Hepatocyte (in vitro differentiated cells): Measurements from ENCODE around the gene NT5C. TPM values are rescaled to one million over a fixed set of nuclear protein-coding genes. Genes with fewer than 3 reads are reported as not detected.

ENCODE experiments used
- DNase-seq: peaks from one replicate; pipeline ENCODE4 v3.0.0-alpha.2; 2016; ENCODE audit warnings: low spot score
- H2AFZ ChIP-seq: fragments of 200-600 bp; sonication (generic); 2 replicates; pipeline ENCODE4 v1.6.0; 2016; ENCODE audit warnings: antibody characterized with exemption, mild to moderate bottlenecking
- H3K27ac ChIP-seq: fragments of 200-600 bp; sonication (generic); 2 replicates; pipeline ENCODE4 v1.5.1; 2016; ENCODE audit warnings: mild to moderate bottlenecking
- H3K27me3 ChIP-seq: fragments of 200-600 bp; sonication (generic); 2 replicates; pipeline ENCODE4 v1.6.1; 2016
- H3K36me3 ChIP-seq: fragments of 200-600 bp; sonication (generic); replicated peaks from 2 replicates; pipeline ENCODE4 v1.5.1; 2016; ENCODE audit warnings: low read depth; ENCODE audit not compliant: insufficient read depth
- H3K4me1 ChIP-seq: fragments of 200-600 bp; sonication (generic); 2 replicates; pipeline ENCODE4 v1.5.1; 2016; ENCODE audit warnings: mild to moderate bottlenecking, moderate library complexity; ENCODE audit not compliant: insufficient read depth
- H3K4me2 ChIP-seq: fragments of 200-600 bp; sonication (generic); 2 replicates; pipeline ENCODE4 v1.6.0; 2016
- H3K4me3 ChIP-seq: fragments of 200-600 bp; sonication (generic); 2 replicates; pipeline ENCODE4 v1.5.1; 2016; ENCODE audit warnings: mild to moderate bottlenecking
- H3K79me2 ChIP-seq: fragments of 200-600 bp; sonication (generic); 2 replicates; pipeline ENCODE4 v1.6.0; 2017; ENCODE audit warnings: mild to moderate bottlenecking
- H3K9me2 ChIP-seq: fragments of 200-600 bp; sonication (generic); replicated peaks from 2 replicates; pipeline ENCODE4 v1.6.0; 2017; ENCODE audit warnings: mild to moderate bottlenecking; ENCODE audit not compliant: insufficient read depth
- H3K9me3 ChIP-seq: fragments of 200-600 bp; sonication (generic); 2 replicates; pipeline ENCODE4 v1.5.1; 2016; ENCODE audit warnings: low read depth, mild to moderate bottlenecking
- H4K20me1 ChIP-seq: fragments of 200-600 bp; sonication (generic); 2 replicates; pipeline ENCODE4 v1.6.0; 2016; ENCODE audit warnings: mild to moderate bottlenecking; ENCODE audit not compliant: insufficient read depth, poor library complexity, severe bottlenecking
- CTCF ChIP-seq: fragments of 200-600 bp; sonication (generic); IDR thresholded peaks from 2 replicates; pipeline ENCODE4 v1.5.1; 2016; ENCODE audit warnings: antibody characterized with exemption, mild to moderate bottlenecking; ENCODE audit not compliant: poor library complexity
- EZH2 ChIP-seq: fragments of 200-600 bp; sonication (generic); IDR thresholded peaks from 2 replicates; pipeline ENCODE4 v1.6.1; 2016; ENCODE audit warnings: antibody characterized with exemption, mild to moderate bottlenecking, borderline replicate concordance
- EZH2phosphoT487 ChIP-seq: fragments of 200-600 bp; sonication (generic); IDR thresholded peaks from one replicate; pipeline ENCODE4 v1.6.1; 2018; ENCODE audit warnings: antibody characterized with exemption, mild to moderate bottlenecking, low read depth, moderate library complexity; ENCODE audit not compliant: unreplicated experiment, severe bottlenecking
- WGBS: methylation state at CpG from one replicate; pipeline ENCODE4 v1.1.6; 2016; ENCODE audit warnings: low lambda C conversion rate; ENCODE audit errors: missing lambda C conversion rate; 5-methylcytosine and 5-hydroxymethylcytosine counted together
- polyA plus RNA-seq: library from polyadenylated mRNA; unstranded; fragments of >200 nt; fragmentation: Nextera tagmentation; extraction: Ambion mirVana; gene quantifications from 2 replicates; pipeline ENCODE4 v1.2.1, GENCODE V29; 2016
- total RNA-seq: library from RNA; depleted of rRNA; stranded (reverse); fragments of >200 nt; gene quantifications from 2 replicates; pipeline ENCODE4 v1.2.3, GENCODE V29; 2014

NT5C gene
- total and polyA plus RNA-seq, 2 experiments from 2014 or later = 46.3 to 73.3 TPM

GRCh38 chr17:75124819-75125162 lies 6.8 kb downstream of the NT5C start:
- Histone ChIP-seq H3K4me2 (peak overlapping the region; percentile 59), H2AFZ (no peak overlapping the region), H3K79me2 (peaks cover 15% of the 10 kb centered on the region), H3K27me3 (no peaks in the 10 kb centered on the region), H4K20me1 (no peaks in the 10 kb centered on the region), H3K36me3 (no peaks in the 10 kb centered on the region), H3K4me3 (no peak overlapping the region), H3K27ac (peak overlapping the region; percentile 96), H3K9me3 (no peaks in the 10 kb centered on the region), H3K4me1 (peaks cover 14% of the 10 kb centered on the region), H3K9me2 (no peaks in the 10 kb centered on the region)
- 98% methylated on average over 4 of the region's 4 CpGs for WGBS
- DNase-seq = no peak
- no peak for TF ChIP-seq EZH2phosphoT487
- no peak for TF ChIP-seq CTCF
- no peak for TF ChIP-seq EZH2

- no peaks in the 10 kb centered on the region for H3K9me3 ChIP-seq
- peak overlapping the region; percentile 59 for H3K4me2 ChIP-seq
- WGBS = 76% methylated on average over 19 of the region's 19 CpGs
- H2AFZ ChIP-seq = no peak overlapping the region
- TF ChIP-seq EZH2 (no peak), EZH2phosphoT487 (no peak), CTCF (no peak)
- no peak overlapping the region for H3K4me3 ChIP-seq
- no peaks in the 10 kb centered on the region for H3K27me3 ChIP-seq
- H3K4me1 ChIP-seq = peaks cover 14% of the 10 kb centered on the region
- peak overlapping the region; percentile 96 for H3K27ac ChIP-seq
- H4K20me1 ChIP-seq = no peaks in the 10 kb centered on the region
- peak; percentile 91 for DNase-seq
- H3K36me3 ChIP-seq = no peaks in the 10 kb centered on the region
- no peaks in the 10 kb centered on the region for H3K9me2 ChIP-seq
- peaks cover 12% of the 10 kb centered on the region for H3K79me2 ChIP-seq
These were observed 7.3 kb downstream of the NT5C start for GRCh38 chr17:75124041-75124818.

- H3K4me3 ChIP-seq = no peak overlapping the region
- WGBS = 98% methylated on average over 14 of the region's 14 CpGs
- TF ChIP-seq EZH2 = no peak
- no peak for TF ChIP-seq EZH2phosphoT487
- TF ChIP-seq CTCF = no peak
- H3K27me3 ChIP-seq = no peaks in the 10 kb centered on the region
- H2AFZ ChIP-seq = no peak overlapping the region
- no peak for DNase-seq
- H3K36me3 ChIP-seq = no peaks in the 10 kb centered on the region
- peaks cover 3% of the 10 kb centered on the region for H3K4me1 ChIP-seq
- no peaks in the 10 kb centered on the region for H3K9me3 ChIP-seq
- peaks cover 22% of the 10 kb centered on the region for H3K79me2 ChIP-seq
- no peaks in the 10 kb centered on the region for H4K20me1 ChIP-seq
- H3K4me2 ChIP-seq = no peak overlapping the region
- no peaks in the 10 kb centered on the region for H3K9me2 ChIP-seq
- no peak overlapping the region for H3K27ac ChIP-seq
These were observed 13.2 kb downstream of the NT5C start for GRCh38 chr17:75118307-75118706.
